Activated T-cell treated with anti-CD3 and anti-CD28 coated beads, Interleukin-2, amount 50 U/mL, for 24 hours (primary cell): ENCODE results near the gene LHPP.

Source experiments
- DNase-seq: peaks from one replicate; pipeline ENCODE4 v3.0.0-alpha.2; 2020
- H3K27ac Mint-ChIP-seq: 2 replicates; pipeline ENCODE4 v1.8.0; 2020; ENCODE audit warnings: mild to moderate bottlenecking, mixed read lengths
- H3K27me3 Mint-ChIP-seq: 2 replicates; pipeline ENCODE4 v1.8.0; 2020; ENCODE audit warnings: mixed read lengths
- H3K36me3 Mint-ChIP-seq: 2 replicates; pipeline ENCODE4 v1.8.0; 2020; ENCODE audit warnings: low read depth, mixed read lengths
- H3K4me1 Mint-ChIP-seq: 2 replicates; pipeline ENCODE4 v1.8.0; 2020; ENCODE audit warnings: low read depth, mixed read lengths
- H3K4me3 Mint-ChIP-seq: 2 replicates; pipeline ENCODE4 v1.8.0; 2020; ENCODE audit warnings: mild to moderate bottlenecking, moderate library complexity, mixed read lengths
- H3K9me3 Mint-ChIP-seq: 2 replicates; pipeline ENCODE4 v1.8.0; 2020; ENCODE audit warnings: mixed read lengths

Gene LHPP

DNA sequence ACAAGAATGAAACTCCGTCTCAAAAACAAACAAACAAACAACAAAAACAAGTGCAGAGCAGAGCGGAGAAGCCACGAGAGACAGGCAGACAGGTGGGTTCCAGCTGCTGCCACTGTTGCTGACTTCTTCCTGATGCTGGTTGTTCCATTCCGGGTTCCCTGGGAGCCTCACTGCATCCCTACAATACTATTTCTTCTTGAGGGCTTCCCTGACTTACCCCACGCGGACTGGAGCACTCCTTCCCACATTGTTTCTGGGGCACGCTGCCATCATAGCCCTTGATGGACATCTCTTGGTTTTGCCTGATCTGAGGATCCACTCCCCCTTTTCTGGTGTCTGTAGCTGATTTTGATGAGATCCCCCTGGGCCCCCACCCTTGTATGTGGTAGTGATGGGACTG, 6.2 kb upstream of the LHPP start:
- Mint-ChIP-seq H3K4me1 (peaks cover under 1% of the 10 kb centered on the region), H3K9me3 (no peaks in the 10 kb centered on the region), H3K27ac (no peak overlapping the region), H3K4me3 (no peak overlapping the region), H3K27me3 (peaks cover 63% of the 10 kb centered on the region), H3K36me3 (no peaks in the 10 kb centered on the region)
- DNase-seq, result no peak

GRCh38 chr10:124458473-124458872, 3.1 kb upstream of the LHPP start:
- no peaks in the 10 kb centered on the region for H3K9me3 Mint-ChIP-seq
- peaks cover 3% of the 10 kb centered on the region for H3K36me3 Mint-ChIP-seq
- peaks cover 4% of the 10 kb centered on the region for H3K4me1 Mint-ChIP-seq
- peaks cover 36% of the 10 kb centered on the region for H3K27me3 Mint-ChIP-seq
- no peak overlapping the region for H3K27ac Mint-ChIP-seq
- H3K4me3 Mint-ChIP-seq, result no peak overlapping the region
- DNase-seq, result no peak

DNA sequence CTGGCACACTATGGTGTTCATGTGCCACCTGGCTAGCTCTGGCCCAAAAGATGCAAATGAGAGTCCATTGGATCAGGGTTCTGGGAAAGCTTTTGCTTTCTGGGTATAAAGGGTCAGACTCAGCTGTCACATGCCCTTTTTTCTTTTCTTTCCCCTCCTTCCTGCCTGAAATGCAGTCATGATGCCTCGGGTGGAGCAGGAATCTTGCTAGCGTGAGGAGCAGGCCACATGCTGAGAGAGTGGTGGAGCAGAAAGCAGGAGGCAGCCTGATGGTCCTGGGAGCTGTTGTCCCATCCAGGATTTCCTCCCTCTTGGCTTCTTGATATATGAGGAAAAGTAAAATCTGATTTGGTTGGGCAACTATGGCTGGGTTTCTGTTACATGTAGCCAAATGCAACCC, 2.7 kb upstream of the LHPP start:
- peaks cover 32% of the 10 kb centered on the region for H3K27me3 Mint-ChIP-seq
- no peak overlapping the region for H3K27ac Mint-ChIP-seq
- H3K9me3 Mint-ChIP-seq, result no peaks in the 10 kb centered on the region
- DNase-seq, result no peak
- peaks cover 3% of the 10 kb centered on the region for H3K36me3 Mint-ChIP-seq
- peaks cover 4% of the 10 kb centered on the region for H3K4me1 Mint-ChIP-seq
- H3K4me3 Mint-ChIP-seq, result no peak overlapping the region

- H3K4me3 Mint-ChIP-seq, result no peak overlapping the region
- no peak for DNase-seq
Measured at GRCh38 chr10:124459395-124459794, 2.2 kb upstream of the LHPP start.

GRCh38 chr10:124460144-124460543, 1.5 kb upstream of the LHPP start:
- DNase-seq, result no peak
- Mint-ChIP-seq H3K9me3 (no peaks in the 10 kb centered on the region), H3K4me3 (no peak overlapping the region), H3K27ac (no peak overlapping the region), H3K36me3 (peaks cover 3% of the 10 kb centered on the region), H3K4me1 (peaks cover 14% of the 10 kb centered on the region), H3K27me3 (peaks cover 21% of the 10 kb centered on the region)

More at GRCh38 chr10:124459395-124459794, 2.2 kb upstream of the LHPP start:
- peaks cover 7% of the 10 kb centered on the region for H3K4me1 Mint-ChIP-seq
- peaks cover 3% of the 10 kb centered on the region for H3K36me3 Mint-ChIP-seq
- H3K27ac Mint-ChIP-seq, result no peak overlapping the region
- peaks cover 29% of the 10 kb centered on the region for H3K27me3 Mint-ChIP-seq
- H3K9me3 Mint-ChIP-seq, result no peaks in the 10 kb centered on the region

- H3K4me3 Mint-ChIP-seq, result peak overlapping the region; percentile 85
- peaks cover 3% of the 10 kb centered on the region for H3K27me3 Mint-ChIP-seq
- peak overlapping the region; percentile 86 for H3K27ac Mint-ChIP-seq
- peaks cover 26% of the 10 kb centered on the region for H3K4me1 Mint-ChIP-seq
- DNase-seq, result no peak
- no peaks in the 10 kb centered on the region for H3K9me3 Mint-ChIP-seq
- H3K36me3 Mint-ChIP-seq, result peaks cover 3% of the 10 kb centered on the region
Measured at GRCh38 chr10:124462348-124462695, 699 bp downstream of the LHPP start.

DNA sequence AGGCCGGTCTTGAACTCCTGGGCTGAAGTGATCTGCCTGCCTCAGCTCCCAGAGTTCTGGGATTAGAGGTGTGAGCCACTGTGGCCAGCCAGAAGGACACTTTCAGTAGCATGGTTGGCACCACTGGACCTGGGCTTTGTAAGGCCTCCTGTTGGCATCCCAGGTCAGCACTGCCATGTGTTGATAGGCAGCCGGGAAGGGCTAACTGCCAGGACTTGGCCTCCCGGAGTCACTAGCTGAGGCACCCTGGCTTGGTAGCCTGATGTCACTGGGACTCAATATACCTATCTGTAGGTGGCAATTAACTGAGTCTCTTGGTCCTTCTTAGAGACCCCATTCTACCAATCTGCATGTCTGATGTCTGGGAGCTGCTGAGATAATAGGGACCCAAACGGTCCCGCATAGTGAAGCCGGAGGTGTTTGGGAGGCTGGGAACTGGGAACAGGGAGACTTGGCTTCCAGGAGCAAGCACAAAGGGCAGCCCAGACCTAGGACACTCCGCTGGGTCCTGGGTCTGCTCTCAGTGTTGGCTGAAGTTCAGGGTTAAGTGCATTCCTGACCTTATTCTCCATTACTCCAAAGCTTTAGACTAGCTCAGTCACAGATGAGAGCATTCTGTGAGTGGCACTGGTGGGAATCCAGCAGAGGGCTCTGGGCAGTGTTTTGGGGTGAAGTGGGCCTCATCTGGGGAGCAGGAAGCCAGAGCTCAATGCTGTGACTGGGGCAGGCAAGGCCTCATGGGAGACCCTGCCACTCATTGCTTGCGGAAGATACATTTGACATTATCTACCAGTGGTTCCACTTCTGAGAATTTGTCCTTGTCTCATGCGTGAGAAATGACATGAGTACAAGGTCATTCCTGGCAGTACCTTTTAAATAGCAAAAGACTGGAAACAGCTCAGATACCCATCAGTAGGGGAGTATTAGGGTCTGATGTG, 2.7 kb downstream of the LHPP start:
- DNase-seq, result no peak
- no peaks in the 10 kb centered on the region for H3K27me3 Mint-ChIP-seq
- no peaks in the 10 kb centered on the region for H3K9me3 Mint-ChIP-seq
- H3K27ac Mint-ChIP-seq, result peak overlapping the region; percentile 53
- peaks cover 26% of the 10 kb centered on the region for H3K4me1 Mint-ChIP-seq
- peaks cover 5% of the 10 kb centered on the region for H3K36me3 Mint-ChIP-seq
- H3K4me3 Mint-ChIP-seq, result no peak overlapping the region

GRCh38 chr10:124465003-124465776, 3.6 kb downstream of the LHPP start:
- peaks cover 26% of the 10 kb centered on the region for H3K4me1 Mint-ChIP-seq
- no peaks in the 10 kb centered on the region for H3K27me3 Mint-ChIP-seq
- H3K36me3 Mint-ChIP-seq, result peaks cover 6% of the 10 kb centered on the region
- peak overlapping the region; percentile 53 for H3K27ac Mint-ChIP-seq
- peak overlapping the region; percentile 27 for H3K4me3 Mint-ChIP-seq
- DNase-seq, result no peak
- H3K9me3 Mint-ChIP-seq, result no peaks in the 10 kb centered on the region

DNA sequence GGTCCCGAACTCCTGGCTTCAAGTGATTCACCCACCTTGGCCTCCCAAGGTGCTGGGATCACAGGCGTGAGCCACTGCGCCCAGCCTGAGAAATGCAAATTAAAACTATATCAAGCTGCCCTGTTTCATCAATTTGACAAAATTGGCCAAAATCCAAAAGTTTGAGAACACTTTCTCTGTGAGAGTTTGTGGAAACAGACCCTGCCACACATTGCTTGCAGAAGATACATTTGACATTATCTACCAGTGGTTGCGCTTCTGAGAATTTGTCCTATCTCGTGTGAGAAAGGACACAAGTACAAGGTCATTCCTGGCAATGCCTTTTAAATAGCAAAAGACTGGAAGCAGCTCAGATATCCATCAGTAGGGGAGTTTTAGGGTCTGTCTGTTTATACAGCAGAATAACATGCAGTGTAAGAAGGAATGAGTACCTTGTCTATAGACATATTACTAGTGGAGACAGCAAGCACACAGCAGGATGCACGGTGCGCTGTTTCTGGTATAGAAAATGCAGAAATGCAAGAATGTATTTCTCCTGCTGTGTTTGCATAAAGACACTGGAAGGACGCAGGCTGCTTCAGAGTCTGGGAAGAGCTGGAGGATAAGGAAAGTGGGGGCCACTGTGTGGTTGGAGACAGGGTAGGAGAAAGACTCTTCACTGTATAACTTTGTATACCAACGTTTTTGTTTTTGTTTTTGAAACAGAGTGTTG, 4.3 kb downstream of the LHPP start:
- H3K27ac Mint-ChIP-seq, result peak overlapping the region; percentile 53

GRCh38 chr10:124467165-124467564, 5.5 kb downstream of the LHPP start:
- Mint-ChIP-seq H3K36me3 (peaks cover 4% of the 10 kb centered on the region), H3K27ac (no peak overlapping the region), H3K9me3 (no peaks in the 10 kb centered on the region), H3K4me1 (peaks cover 23% of the 10 kb centered on the region), H3K27me3 (no peaks in the 10 kb centered on the region), H3K4me3 (no peak overlapping the region)
- no peak for DNase-seq

More for the DNA sequence above, 4.3 kb downstream of the LHPP start:
- no peak for DNase-seq
- H3K36me3 Mint-ChIP-seq, result peaks cover 6% of the 10 kb centered on the region
- H3K4me3 Mint-ChIP-seq, result no peak overlapping the region
- H3K27me3 Mint-ChIP-seq, result no peaks in the 10 kb centered on the region
- H3K9me3 Mint-ChIP-seq, result no peaks in the 10 kb centered on the region
- H3K4me1 Mint-ChIP-seq, result peaks cover 26% of the 10 kb centered on the region

GRCh38 chr10:124468624-124469023, 7.0 kb downstream of the LHPP start:
- Mint-ChIP-seq H3K36me3 (peaks cover 3% of the 10 kb centered on the region), H3K27ac (no peak overlapping the region), H3K27me3 (no peaks in the 10 kb centered on the region), H3K4me3 (no peak overlapping the region), H3K9me3 (no peaks in the 10 kb centered on the region), H3K4me1 (peaks cover 22% of the 10 kb centered on the region)
- no peak for DNase-seq

DNA sequence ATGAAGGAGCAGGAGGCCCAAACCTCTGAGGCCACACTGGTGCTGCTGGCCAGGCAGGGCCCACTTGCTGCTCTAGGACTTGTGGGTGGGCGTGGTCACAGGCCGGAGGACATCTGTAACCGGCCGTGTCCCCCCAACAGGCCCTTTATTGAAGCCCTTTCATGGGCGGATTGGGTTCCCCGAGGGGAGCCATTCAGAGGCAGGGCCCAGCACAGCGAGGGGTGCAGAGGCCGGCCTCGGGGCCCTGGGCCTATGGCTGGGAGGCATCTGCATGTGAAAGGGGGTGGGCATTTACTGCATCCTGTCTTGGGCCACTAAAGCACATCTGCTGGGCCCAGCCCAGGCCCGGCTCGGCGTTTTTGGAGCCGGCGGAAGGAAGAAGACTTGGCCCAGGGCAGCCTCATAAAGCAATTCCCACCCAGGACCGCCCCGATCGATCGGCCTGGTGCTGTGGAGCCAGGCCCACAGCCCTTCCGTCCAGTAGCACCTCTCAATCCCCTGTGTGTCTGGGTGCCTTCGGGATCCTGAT, 8.4 kb downstream of the LHPP start:
- peaks cover 3% of the 10 kb centered on the region for H3K36me3 Mint-ChIP-seq
- no peak for DNase-seq
- no peak overlapping the region for H3K4me3 Mint-ChIP-seq
- no peak overlapping the region for H3K27ac Mint-ChIP-seq
- H3K4me1 Mint-ChIP-seq, result peaks cover 16% of the 10 kb centered on the region
- H3K27me3 Mint-ChIP-seq, result no peaks in the 10 kb centered on the region
- H3K9me3 Mint-ChIP-seq, result no peaks in the 10 kb centered on the region

GRCh38 chr10:124470544-124471434, 9.2 kb downstream of the LHPP start:
- no peaks in the 10 kb centered on the region for H3K27me3 Mint-ChIP-seq
- peaks cover 8% of the 10 kb centered on the region for H3K4me1 Mint-ChIP-seq
- no peak overlapping the region for H3K27ac Mint-ChIP-seq
- no peak for DNase-seq
- peaks cover 3% of the 10 kb centered on the region for H3K36me3 Mint-ChIP-seq
- H3K4me3 Mint-ChIP-seq, result no peak overlapping the region
- H3K9me3 Mint-ChIP-seq, result no peaks in the 10 kb centered on the region
